Measurements from ENCODE around the gene FRMD3.

- TF ChIP-seq POLR2AphosphoS5 (IDR thresholded peaks at IDR 0.05), result no peak
- TF ChIP-seq, protein P1, sequence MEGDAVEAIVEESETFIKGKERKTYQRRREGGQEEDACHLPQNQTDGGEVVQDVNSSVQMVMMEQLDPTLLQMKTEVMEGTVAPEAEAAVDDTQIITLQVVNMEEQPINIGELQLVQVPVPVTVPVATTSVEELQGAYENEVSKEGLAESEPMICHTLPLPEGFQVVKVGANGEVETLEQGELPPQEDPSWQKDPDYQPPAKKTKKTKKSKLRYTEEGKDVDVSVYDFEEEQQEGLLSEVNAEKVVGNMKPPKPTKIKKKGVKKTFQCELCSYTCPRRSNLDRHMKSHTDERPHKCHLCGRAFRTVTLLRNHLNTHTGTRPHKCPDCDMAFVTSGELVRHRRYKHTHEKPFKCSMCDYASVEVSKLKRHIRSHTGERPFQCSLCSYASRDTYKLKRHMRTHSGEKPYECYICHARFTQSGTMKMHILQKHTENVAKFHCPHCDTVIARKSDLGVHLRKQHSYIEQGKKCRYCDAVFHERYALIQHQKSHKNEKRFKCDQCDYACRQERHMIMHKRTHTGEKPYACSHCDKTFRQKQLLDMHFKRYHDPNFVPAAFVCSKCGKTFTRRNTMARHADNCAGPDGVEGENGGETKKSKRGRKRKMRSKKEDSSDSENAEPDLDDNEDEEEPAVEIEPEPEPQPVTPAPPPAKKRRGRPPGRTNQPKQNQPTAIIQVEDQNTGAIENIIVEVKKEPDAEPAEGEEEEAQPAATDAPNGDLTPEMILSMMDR (IDR thresholded peaks at IDR 0.05; ENCODE audit: poor library complexity, severe bottlenecking), result no peak
- TF ChIP-seq TAF1 (IDR thresholded peaks at IDR 0.05; ENCODE audit: low read depth), result no peak
- TF ChIP-seq, protein P2, sequence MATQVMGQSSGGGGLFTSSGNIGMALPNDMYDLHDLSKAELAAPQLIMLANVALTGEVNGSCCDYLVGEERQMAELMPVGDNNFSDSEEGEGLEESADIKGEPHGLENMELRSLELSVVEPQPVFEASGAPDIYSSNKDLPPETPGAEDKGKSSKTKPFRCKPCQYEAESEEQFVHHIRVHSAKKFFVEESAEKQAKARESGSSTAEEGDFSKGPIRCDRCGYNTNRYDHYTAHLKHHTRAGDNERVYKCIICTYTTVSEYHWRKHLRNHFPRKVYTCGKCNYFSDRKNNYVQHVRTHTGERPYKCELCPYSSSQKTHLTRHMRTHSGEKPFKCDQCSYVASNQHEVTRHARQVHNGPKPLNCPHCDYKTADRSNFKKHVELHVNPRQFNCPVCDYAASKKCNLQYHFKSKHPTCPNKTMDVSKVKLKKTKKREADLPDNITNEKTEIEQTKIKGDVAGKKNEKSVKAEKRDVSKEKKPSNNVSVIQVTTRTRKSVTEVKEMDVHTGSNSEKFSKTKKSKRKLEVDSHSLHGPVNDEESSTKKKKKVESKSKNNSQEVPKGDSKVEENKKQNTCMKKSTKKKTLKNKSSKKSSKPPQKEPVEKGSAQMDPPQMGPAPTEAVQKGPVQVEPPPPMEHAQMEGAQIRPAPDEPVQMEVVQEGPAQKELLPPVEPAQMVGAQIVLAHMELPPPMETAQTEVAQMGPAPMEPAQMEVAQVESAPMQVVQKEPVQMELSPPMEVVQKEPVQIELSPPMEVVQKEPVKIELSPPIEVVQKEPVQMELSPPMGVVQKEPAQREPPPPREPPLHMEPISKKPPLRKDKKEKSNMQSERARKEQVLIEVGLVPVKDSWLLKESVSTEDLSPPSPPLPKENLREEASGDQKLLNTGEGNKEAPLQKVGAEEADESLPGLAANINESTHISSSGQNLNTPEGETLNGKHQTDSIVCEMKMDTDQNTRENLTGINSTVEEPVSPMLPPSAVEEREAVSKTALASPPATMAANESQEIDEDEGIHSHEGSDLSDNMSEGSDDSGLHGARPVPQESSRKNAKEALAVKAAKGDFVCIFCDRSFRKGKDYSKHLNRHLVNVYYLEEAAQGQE (IDR thresholded peaks at IDR 0.05; ENCODE audit: borderline replicate concordance), result no peak
Measured at GRCh38 chr9:83327750-83328622, 210.2 kb downstream of the FRMD3 start.

Measured in neural cell (in vitro differentiated cells).